RKO (cell line): Measurements from ENCODE around the gene ZMYND11.
"Not testable (repeated sequence)": the region's sequence is repeated elsewhere in the genome, so short reads cannot be mapped to it uniquely, and the experiment has no call there.

ENCODE experiments used
- DNase-seq: peaks from one replicate; pipeline ENCODE4 v3.0.0-alpha.2; 2016; ENCODE audit warnings: low spot score

ZMYND11 gene

DNA sequence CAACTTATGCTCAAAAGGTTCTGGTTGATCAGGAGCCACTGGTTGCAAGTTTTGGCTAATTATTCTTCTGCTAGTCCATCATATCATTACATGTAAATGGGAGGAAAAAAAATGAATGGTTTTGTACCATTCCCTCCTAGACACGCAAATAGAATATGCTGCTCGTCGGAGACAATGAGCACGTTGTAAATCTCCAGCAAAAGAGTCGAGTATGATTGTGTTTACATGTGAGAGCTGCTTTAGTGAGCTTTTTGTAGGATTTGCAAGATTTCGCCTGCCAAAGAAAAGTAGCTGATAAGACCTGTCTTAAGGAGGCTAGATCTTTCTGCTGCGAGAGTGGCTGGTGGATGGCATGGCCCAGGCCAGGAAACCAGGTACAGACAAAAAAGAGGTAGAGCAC, 109.0 kb downstream of the ZMYND11 start:
- DNase-seq: no peak

GRCh38 chr10:246431-246830, 111.2 kb downstream of the ZMYND11 start:
- no peak for DNase-seq

- DNase-seq: no peak
These were observed 112.2 kb downstream of the ZMYND11 start for GRCh38 chr10:247480-247879.

DNA sequence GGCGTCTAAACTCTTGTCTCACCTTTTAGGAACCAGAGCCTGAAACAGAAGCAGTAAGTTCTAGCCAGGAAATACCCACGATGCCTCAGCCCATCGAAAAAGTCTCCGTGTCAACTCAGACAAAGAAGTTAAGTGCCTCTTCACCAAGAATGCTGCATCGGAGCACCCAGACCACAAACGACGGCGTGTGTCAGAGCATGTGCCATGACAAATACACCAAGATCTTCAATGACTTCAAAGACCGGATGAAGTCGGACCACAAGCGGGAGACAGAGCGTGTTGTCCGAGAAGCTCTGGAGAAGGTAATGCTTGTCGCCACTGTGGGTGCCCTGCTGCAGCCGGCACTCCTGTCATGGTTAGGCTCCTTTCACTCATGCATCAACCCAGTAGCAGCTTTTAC, 113.1 kb downstream of the ZMYND11 start:
- DNase-seq: no peak

DNA sequence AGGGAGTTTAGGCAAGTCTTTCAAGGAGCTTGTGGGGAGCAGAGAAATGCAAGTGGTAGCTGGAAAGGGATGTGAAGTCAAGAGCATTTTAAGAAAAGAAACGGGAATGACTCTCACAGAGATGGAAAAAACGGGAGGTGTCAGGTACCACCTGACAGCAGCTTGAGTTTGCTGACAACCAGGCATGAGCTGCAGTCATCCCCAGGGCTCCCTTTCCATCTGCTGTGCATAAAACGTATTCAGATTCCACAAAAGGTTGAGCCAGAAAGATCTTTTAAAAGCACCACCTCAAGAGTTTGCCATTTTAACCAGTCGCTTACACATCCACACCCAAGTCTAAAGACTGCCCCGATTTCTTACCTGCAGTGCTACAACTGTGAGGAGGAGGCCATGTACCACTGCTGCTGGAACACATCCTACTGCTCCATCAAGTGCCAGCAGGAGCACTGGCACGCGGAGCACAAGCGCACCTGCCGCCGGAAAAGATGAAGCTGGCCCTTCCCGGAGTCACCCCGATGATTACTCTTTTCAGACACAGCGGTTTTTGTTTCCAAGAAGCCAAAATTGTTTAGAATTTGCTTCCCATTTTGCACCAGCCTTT, 116.8 kb downstream of the ZMYND11 start:
- no peak for DNase-seq

GRCh38 chr10:260819-261429, 125.7 kb downstream of the ZMYND11 start:
- DNase-seq: no peak

DNA sequence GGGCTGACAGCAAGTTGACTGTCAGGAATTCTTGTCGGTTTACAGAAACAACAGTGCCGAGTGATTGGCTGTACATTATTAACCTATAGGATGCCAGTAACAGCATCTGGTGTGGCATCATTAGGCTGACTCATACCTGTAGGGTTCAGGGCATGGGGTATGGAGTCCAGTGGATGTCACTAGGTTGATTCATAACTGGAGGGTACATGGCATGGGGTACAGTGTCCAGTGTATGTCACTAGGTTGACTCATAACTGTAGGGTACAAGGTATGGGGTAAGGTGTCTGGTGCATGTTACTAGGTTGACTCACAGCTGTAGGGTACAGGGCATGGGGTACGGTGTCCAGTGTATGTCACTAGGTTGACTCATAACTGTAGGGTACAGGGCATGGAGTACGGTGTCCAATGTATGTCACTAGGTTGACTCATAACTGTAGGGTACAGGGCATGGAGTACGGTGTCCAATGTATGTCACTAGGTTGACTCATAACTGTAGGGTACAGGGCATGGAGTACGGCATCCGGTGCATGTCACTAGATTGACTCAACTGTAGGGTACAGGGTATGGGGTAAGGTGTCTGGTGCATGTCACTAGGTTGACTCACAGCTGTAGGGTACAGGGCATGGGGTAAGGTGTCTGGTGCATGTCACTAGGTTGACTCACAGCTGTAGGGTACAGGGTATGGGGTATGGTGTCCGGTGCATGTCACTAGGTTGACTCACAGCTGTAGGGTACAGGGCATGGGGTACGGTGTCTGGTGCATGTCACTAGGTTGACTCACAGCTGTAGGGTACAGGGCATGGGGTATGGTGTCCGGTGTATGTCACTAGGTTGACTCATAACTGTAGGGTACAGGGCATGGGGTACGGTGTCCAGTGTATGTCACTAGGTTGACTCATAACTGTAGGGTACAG, 129.2 kb downstream of the ZMYND11 start:
- DNase-seq: peak; percentile 71

DNA sequence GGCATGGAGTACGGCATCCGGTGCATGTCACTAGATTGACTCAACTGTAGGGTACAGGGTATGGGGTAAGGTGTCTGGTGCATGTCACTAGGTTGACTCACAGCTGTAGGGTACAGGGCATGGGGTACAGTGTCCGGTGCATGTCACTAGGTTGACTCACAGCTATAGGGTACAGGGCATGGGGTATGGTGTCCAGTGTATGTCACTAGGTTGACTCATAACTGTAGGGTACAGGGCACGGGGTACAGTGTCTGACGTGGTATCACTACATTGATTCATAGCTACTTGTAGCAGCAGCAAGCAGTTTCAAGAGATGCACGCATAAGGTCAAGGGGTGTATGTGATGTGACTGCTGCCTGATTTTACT, 129.8 kb downstream of the ZMYND11 start:
- peak; percentile 84 for DNase-seq

DNA sequence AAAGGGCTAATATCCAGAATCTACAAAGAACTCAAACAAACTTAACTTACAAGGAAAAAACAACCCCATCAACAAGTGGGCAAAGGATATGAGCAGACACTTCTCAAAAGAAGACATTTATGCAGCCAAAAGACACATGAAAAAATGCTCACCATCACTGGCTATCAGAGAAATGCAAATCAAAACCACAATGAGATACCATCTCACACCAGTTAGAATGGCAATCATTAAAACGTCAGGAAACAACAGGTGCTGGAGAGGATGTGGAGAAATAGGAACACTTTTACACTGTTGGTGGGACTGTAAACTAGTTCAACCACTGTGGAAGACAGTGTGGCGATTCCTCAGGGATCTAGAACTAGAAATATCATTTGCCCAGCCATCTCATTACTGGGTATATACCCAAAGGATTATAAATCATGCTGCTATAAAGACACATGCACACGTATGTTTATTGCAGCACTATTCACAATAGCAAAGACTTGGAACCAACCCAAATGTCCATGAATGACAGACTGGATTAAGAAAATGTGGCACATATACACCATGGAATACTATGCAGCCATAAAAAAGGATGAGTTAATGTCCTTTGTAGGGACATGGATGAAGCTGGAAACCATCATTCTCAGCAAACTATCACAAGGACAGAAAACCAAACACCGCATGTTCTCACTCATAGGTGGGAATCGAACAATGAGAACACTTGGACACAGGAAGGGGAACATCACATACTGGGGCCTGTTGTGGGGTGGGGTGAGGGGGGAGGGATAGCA, 130.7 kb downstream of the ZMYND11 start:
- not testable (repeated sequence) for DNase-seq

DNA sequence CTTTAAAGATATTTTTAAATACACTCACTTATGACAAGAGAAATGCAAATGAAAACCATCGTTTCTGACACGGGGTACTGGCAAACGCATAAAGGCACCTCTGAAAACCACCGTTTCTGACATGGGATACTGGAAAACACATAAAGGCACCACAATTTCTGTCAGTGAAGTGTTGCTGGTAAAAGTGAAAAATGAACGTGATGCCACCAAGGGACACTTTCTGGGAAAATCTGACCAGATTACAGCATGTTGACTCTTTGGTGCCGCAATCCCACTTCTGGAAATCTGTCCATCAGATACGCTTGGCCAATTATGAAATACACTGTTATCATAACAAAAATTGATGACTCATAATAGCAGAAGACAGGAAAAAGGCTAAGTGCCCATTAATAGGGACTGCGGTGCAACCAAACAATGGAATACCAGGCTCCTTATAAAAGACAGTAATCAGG, 131.7 kb downstream of the ZMYND11 start:
- peak; percentile 38 for DNase-seq

DNA sequence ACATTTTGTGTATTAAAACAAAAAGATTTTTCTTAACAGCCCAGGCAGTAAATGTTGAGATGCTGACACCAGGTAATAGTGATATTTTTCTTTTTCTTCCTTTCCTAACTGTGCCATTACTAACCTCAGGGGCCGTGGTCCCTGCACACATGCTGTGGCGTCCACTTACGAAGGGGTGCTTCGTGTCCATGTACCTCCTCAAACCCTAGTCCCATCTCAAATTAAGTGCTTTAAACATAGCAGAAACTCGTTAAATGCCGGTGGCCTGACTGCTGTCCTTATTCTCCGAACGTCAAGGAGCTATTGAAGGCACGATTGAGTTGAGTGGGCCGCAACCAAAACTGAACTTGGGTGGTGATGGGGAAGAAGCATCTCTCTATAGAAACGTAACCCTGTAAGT, 132.4 kb downstream of the ZMYND11 start:
- no peak for DNase-seq

DNA sequence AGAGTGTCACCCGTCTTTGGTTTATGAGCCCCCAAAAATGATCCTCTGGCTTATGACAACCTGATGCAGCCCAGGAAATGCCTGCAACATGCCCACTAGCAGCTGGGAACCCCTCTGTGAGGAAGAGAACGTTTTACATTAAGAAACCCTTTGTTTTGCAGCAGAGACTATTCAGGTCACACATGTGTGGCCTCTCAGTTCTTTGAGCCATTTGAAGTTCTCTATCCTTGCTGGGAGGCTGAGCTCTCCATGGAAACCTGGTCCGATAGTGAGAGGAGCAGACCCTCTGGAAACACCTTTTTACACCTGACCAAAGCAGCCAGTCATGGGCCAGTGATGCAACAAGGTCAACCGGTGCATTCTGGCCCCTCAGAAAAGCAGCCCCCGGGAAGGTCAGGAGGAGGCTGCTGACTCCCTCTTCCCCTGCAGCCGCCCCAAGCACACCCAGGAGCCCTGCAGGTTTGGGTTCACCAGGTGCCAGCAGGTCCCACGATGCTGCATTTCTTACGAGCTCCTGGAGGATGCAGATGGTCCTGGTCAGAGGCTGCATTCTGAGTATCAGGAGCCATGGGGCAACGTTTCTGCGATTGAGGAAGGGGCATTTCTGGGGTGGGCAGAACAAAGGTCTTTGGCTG, 134.3 kb downstream of the ZMYND11 start:
- no peak for DNase-seq

DNA sequence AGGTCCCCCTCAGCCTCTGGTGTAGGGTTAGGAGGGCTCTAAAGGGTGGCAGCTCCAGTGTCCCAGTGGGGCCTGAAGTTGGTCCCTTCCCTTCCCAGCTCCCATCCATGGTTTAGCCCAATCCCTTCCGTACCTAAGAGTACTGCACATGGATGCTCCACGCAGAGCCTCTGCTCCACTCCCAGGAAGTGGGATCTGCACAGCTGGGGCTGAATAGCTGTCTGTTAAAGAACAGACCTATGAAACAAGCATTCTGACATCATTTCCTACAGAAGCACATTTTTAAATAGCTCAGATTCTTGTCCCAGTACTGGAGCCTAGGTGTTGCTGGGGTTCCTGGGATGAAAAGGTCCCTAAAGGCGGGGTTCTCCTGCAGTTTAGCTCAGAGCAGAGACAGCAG, 135.9 kb downstream of the ZMYND11 start:
- DNase-seq: no peak

- no peak for DNase-seq
These were observed 136.5 kb downstream of the ZMYND11 start for GRCh38 chr10:271722-272121.

DNA sequence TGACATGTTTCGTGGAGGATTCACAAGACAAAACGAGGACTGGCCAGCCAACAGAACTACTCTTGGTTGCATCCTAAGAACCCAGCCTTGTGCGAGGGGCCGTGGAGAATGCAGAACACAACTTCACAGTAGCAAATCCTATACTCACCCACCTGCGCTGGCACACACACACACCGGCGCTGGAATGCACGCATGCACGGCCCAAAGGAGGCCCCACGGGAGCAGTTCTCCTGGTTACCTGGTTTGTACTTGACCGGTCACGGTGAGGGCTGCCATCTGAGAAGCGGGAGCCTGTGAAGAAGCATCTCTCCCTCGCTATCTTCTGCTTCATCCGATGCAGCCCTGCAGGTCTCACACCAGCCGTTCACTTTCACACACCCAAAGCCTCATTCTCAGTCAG, 137.8 kb downstream of the ZMYND11 start:
- DNase-seq: no peak

DNA sequence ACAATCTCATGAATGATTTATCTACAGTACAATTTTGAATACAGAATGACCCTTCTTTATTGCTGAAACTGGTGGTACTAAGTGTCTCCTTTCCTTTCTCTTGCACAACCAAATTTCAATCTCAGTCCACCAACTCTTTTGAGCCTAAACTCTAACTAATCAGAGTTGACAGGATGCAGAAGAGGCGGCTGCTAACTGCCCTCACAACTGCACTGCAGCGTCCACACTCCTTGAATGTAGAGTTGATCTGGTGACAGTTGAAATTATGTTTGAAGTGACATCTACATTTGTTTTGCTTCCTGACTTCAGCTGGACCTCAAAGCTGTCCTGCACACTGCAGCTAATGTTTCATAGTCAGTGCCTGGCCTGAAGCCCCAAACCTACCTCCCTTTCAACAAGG, 139.6 kb downstream of the ZMYND11 start:
- no peak for DNase-seq

DNA sequence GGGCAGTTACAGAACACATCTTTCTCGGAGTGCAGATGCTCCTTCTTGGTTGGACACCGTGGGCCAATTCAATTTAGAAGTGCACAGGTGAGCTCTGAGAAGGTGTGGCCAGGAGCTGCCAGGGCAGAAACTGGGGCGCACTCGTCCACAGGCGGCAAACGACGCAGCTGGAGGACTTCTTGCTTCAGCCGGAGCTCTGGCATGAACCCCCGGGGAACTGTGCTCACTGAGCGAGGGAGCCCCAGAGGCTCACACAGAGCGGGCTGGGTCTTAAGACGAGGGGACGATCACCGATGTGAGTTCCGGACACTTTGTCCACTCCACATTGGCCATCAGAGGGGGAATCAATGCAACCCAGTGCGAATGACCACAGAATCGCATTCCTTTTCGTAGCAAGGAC, 140.4 kb downstream of the ZMYND11 start:
- DNase-seq: no peak

- no peak for DNase-seq
These were observed 142.7 kb downstream of the ZMYND11 start for GRCh38 chr10:277963-278362.

GRCh38 chr10:278707-279106, 143.5 kb downstream of the ZMYND11 start:
- DNase-seq: no peak

DNA sequence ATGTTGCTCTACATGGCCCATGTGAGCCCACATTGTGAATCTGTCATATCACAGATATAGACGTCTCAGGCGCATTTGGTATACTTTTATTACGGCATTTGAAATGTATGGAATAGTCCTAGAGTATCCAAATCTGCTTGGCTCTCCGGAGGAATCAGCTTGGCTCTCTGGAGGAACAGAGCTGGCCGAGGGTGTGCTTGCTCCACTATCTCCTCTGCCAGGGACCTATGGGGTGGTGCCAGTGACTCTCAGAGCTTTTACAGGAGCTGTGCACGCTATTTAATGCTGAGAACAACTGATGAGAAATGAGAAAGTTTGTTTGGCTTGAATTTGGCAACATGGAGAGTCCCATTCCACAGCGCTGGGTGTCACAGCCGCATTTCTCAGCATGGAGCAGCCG, 144.0 kb downstream of the ZMYND11 start:
- DNase-seq: no peak

- no peak for DNase-seq
These were observed 144.4 kb downstream of the ZMYND11 start for GRCh38 chr10:279655-280054.
